Smooth muscle cell of the brain vasculature (primary cell): ENCODE measurements around the gene SDE2.
"Not testable (repeated sequence)": the region's sequence is repeated elsewhere in the genome, so short reads cannot be mapped to it uniquely, and the experiment has no call there.

Experiments used
- DNase-seq: peaks from one replicate; pipeline ENCODE4 v3.0.0-alpha.2; 2012; ENCODE audit warnings: low read depth, low spot score

Gene SDE2

DNA sequence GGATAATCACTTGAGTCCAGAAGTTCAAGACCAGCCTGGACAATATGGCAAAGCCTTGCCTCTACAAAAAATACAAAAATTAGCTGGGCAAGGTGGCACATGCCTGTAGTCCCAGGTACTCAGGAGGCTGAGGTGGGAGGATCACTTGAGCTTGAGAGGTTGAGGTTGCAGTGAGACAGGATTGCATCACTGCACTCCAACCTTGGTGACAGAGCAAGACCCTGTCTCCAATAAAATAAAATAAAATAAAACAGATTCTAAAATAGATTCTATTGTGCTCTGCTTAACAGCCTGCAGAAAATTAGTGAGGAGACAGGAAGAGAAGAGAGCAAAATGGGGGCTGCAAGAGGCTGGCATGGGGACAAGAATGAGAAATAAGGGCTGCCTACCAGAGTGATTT lies 7.5 kb upstream of the SDE2 start:
- no peak for DNase-seq

DNA sequence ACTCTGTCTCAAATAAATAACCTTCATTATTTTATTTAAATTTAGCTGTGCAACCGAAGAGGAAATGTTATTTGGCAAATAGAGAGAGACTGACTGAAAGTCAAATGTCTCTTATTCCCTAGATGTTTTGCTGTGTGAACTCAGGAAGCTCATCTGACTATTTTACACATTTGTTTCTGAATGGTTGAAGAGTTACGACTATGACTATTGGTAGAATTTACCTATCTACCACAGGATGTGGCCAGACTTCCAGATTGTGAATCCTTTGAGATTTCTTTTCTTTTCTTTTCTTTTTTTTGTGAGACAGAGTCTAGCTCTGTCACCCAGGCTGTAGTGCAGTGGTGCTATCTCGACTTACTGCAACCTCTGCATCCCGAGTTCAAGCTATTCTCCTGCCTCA lies 5.3 kb upstream of the SDE2 start:
- no peak for DNase-seq

DNA sequence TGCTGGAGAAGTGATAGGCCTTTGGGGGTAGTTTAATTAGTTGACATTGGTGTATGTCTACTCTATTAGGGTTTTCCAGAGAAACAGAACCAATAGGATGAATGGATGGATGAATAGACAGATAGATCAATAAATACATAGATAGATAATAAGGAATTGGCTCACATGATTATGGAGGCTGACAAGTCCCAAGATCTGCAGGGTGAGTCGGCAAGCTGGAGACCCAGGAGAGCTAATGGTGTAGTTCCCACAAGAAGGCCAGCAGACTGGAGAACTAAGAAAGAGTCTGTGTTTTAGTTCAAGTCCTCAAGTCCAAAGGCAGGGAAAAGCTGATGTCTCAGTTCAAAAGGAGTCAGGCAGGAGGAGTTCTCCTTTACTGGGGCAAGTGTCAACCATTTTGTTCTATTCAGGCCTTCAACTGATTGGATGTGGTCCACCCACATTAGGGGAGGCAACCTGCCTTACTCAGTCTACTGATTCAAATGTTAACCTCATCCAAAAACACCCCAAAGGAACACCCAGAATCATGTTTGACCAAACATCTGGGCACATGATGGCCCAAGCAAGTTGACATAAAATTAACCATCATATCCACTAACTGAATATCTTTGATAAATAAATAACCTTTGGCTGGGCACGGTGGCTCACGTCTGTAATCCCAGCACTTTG lies 4.5 kb upstream of the SDE2 start:
- no peak for DNase-seq

DNA sequence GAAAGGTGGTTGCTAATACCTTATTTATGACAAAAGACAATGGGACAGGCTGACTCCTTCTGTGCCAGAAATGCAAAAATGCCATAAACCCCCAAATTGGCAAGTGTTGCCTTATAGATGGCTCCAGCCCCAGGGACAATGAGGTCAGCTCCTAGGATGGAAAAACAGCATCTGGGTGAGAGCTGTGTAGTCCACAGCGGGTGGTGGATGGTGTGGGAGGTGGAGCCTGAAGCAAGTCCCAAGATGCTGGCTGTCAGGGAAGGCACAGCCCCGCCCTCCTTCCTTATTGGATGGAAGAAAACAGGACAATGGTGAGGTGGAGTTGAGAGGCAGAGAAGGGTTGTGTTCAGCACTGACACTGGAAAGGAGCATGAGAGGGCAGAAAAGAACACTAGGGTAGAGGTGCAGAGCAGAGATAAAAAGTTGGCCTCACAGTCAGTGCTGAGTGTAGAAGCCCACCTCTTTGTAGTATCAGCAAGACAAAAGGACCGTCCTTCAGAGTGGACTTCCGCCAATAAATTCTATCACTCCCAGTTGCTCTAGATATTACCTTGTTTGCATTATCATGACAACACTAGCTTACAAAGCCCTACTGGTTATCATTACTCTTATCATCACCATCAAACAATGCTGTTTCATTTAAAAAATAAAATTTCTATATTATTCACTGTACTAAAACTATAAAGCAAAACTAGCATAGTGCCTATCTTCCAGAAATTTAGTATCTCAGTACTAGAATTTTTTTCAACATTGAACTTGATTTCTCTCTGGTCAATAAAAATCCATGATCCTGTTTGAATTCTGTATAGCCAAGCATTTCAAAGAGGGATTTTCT lies 3.7 kb upstream of the SDE2 start:
- no peak for DNase-seq

DNA sequence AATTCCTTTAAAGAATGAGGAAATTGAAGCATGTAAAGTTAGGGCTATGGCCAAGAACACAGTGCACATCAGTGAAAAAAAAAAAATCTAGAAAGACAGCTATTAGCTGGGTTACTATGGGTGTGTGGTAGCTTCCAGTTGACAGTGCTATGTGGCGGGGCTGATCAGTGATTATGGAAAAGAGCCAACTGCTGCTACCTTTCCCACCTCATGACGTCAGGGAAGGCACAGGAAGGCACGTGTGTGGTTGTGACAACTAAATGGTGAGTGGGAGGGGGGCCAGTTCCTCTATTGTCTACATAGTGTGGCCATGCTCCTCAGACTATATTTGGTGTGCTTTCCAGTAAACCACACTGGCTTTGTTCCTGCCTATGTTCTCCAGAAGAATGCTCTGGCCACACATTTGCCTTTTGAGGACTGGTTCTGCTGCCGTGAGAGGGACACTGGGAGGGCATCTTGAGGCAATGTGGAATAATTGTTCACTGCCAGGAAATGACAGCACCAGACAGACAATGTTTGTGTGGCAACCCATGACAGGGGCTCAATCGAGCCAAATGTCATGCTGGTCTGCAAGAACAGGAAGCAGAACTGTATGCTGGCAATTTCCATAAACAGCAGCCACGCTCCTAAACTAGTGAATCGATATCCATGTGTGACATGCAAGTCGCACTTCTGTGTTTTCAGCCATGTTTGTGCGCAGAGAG lies 3.0 kb upstream of the SDE2 start:
- no peak for DNase-seq

DNA sequence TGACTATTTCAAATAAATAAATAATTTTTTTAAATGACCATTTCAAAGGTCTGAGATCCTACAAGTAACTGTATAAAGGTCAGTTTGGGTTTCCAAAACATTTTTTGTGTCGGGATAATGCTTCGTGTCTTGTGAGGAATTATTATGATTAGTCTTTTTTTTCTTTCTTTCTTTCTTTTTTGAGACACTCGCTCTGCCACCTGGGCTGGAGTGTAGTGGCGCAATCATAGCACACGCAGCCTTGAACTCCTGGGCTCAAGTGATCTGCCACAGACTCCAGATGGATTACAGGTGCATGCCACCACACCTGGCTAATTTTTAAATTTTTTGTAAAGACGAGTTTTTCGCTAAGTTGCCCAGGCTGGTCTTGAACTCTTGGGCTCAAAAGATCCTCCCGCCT lies 1.9 kb upstream of the SDE2 start:
- DNase-seq, result no peak

DNA sequence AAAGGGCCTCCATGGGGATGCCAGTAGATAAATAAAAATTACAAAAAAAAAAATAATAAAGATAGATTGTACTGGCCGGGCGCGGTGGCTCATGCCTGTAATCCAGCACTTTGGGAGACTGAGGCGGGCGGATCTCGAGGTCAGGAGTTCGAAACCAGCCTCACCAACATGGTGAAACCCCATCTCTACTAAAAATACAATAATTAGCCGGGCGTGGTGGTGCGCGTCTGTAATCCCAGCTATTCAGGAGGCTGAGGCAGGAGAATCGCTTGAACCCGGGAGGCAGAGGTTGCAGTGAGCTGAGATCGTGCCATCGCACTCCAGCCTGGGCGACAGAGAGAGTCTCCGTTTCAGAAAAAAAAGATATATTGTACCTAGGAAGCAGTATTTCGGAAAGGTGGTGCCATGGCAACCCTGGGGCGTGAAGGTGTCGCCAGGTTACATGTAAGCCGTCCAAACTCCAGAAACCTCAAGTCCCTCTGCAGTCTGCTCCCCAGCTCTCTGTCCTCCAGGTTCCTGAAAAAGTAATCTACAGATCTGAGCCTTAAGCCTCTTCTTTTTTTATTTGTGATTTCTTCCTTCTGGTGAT lies 1.4 kb upstream of the SDE2 start:
- not testable (repeated sequence) for DNase-seq

DNA sequence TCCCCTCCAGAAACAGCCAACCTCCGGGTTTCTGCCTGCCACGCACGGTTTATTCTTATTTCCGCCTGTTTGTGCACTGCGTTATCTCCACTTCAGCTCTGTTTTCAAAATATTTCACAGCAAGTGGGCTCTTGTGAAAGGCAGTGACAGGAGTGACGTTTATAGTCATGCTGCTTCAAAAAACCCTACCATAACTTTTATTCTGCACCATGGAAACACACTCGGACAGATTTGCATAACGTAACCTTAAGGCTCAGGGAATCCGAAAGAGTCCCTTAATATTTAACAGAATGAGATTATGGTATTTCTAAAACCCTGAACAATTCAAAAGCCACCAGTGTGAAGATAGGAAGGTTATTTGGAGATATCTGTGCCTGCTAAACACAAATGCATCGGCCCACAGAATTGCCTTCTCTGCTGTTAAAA lies 782 bp upstream of the SDE2 start:
- DNase-seq, result no peak

DNA sequence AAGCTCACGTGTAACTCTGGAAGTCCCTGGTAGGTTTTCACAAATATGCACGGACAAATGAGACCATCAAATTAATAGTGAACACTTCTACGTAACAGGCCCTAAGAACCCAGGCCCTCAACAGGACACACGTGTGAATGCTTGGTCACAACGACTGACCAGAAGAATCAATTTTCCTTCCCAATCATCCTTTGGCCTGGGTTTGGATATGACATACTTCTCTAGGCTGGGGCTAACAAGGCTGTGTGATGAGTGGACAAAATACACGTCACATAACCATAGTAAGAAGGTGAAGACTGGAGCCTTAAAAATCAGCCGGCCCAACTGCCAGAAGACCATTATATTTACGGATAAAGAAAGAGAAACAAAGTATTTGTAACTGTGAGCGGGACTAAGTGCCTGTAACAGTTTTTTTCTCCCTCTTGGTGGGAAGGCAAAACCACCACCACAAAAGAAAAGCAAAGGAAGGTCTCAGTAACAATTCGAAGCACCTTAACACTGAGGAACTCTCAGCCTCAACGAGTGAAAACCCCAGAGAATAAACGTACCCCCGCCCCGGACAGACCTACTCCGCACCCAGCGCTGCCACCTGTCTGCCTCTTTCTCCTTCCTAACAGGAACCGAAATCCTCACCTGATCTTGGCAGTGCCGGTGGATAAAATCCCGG lies 450 bp downstream of the SDE2 start:
- no peak for DNase-seq

DNA sequence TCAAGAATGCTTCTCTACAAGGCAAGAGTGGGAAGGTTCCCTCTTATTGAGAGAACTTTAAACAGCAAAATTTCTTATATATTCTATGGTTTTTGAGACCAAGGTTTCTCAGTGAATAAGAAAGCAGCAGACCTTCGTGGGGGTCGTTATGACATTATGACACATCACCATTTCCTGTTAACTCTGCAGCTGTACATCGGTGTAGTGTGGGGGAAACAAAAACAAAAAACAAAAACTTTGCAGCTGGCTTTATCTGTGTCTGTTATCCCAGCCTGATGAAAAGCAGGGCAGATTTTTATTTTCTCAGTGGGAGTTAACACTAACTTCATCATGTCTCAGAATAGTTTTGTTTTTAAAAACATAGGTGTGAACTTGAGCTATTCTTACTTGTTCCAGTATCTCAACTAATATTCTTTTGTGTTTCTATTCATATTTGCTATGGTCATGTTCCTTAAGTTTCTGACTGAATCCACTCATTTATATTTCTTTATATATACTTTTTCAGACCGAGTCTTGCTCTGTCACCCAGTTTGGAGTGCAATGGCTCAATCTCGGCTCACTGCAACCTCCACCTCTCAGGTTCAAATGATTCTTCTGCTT lies 2.1 kb downstream of the SDE2 start:
- DNase-seq, result no peak

DNA sequence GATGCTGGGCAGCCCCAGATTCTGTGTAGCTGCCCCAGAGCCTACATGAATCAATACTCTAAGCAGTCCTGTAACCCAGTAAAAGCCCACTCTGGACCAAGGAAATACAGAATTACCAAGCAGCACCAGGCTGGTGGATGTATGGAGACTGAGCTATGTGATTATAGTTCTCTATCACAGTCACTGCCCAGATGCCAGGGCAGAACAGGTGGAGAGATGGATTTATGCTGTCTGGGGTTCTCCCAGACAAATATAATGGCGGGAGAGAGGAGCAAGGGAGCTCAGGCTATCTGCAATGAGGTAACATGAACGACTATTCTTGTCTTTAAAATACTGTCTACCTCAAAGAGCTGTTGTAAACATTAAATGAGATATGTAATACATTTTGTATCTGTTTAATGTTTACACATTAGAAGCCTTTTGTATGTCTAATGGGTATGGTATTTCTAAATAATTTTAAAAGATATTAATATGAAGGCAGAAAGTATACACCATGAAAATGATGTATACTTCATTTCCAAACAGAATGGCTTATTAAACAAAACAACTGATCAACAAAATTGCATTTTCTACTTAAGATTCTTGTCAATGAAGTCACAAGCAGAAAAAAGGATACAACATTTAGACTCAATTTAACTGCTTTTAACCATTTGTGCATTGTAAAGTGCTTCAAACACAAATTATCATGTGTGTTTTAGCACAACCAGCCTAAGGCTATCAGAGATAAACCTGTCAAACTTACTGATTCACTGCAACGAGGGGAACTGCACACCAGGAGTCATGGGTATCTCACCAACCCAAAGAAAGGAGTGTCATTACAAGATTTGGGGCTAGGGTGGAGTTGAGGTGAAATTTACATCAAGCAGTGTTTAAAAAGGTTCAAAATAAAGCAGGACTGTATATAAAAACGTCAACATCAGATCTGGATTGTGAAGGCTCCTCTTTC lies 3.0 kb downstream of the SDE2 start:
- DNase-seq, result no peak

DNA sequence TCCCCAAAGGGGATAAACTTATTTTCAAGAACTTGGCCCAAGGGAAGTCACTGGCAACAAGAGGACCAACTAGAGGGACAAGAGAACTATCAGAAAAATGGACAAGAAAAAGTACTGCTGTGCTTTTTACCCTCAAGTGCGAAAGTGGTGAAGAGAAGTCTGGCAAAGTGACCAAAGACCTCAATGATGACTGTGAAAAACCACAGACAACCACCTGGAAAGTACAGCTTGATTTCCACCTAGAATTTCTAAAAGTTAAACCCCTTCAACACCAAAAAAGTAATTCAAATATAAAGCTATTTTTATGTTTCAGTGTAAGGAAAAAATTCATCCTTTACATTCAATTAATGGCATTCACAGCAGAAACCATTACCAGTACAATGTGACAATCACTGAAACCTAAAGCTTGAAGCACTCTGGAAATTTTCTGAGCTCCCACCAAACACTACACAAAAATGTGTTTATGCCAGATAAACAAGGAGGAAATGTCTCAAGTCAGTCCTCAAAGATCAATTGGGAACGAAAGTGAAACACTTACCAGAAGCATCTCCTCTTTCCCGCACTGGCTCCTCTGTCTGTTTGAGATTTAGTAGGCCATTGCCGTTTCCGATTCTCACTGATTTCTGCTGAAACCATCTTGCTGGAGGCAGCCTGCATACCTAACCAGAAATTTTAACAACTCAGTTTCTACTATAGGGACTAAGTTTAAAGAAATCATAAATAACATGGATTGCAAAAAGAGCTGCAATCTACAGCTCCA lies 8.3 kb downstream of the SDE2 start:
- no peak for DNase-seq

DNA sequence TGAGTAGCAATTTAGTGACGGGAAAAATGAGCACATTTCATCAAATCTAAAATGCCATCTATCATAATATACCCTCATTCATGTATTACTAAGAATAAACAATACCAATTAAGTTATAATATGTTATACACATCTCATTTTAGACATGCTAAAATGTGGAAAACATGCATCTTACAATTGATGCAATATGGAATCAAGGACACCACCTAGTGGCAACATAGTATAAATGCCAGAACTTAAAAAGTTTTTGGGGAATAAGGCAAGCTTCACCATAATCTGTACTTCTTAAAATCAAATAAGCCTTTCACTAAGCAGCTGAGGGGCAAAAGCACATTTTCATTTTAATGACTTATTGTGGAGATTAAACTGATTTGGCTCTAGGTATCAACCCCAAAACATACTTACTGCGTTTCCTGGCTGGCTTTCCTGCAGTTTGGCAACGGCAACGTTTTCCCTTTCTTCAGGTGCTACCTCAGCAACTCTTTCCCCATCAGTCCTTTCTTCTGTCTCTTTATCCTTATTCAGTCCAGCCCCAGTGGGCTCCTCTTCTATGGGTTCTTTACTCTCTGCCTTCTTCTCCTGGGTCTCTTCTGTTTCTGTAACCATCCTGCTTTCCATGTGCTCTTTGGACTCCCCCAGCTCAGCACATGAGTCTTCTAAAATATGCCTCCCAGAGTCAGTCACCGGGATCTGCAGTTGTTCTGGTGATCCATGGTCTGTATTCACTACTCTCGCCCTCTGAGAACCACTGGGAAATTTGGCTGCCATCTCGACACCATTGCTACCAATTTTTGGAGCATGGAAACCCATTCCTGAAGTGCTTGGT lies 11.4 kb downstream of the SDE2 start:
- no peak for DNase-seq

DNA sequence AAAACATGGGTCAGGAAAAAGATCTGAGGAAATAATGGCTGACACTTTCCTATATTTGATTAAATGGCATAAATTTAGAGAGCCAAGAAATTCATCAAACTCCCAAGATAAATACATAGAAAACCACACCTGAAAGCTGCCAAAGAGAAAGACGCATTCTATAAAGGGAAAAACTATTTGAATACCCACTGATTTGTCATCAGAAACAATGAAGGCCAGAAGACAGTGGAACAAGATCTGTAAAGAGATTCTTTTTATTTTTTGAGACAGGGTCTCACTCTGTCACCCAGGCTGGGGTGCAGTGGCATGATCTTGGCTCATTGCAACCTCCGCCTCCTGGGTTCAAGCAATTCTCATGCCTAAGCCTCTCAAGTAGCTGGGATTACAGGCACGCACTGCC lies 17.4 kb downstream of the SDE2 start:
- no peak for DNase-seq

DNA sequence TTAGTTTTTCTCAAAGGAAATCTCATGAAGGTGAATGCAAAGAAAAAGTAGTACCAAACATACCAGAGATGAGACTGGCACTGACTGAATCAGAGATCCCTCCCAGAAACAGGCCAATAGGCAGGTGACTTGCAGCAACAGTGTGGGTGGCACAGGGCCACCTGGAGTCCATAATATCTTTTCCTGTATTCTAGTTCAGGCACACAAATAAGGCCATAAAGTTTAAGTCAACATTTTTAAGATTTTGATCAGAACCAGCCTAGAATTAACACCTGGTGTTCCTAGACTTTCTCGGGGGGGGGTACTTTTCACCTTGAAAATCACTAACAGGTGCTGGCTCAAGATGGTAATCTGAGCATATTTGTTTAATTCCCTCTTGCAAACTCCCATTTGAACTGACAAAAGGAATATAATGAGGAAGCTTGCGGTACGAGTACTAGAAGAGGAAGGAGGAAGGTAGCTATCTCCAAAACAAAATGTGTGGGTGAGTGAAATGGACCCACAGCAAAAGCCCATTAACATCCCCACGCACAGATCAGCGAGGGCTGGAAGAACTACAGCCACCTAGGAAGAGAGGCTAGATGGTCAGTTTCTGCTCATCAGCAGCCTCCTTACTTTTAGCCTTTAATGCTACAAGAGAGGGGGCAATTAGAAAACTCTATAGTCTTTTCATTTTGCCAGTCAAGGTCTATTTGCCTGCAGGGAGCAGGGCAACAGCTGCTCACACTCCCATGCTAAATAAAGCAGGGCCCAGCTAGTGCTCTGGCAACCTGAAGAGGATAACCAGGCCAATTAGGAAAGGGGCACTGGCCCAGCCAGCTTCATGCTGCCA lies 18.9 kb downstream of the SDE2 start:
- DNase-seq, result no peak

DNA sequence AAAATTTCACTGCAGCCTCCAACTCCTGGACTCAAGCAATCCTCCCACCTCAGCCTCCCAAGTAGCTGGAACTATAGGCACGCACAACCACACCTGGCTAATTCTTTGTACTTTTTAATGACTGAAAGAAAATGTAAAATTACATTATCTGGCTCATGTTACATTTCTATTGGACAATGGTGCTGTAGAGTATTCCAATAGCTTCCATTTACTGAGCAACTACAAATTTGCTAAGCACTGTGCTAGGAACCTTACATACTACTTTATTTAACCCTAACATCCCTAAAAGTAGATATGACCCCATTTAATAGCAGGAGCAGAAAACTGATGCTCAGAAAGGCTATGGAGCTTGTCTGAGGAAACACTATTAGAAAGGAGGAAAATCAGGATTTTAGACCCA lies 19.7 kb downstream of the SDE2 start:
- no peak for DNase-seq

DNA sequence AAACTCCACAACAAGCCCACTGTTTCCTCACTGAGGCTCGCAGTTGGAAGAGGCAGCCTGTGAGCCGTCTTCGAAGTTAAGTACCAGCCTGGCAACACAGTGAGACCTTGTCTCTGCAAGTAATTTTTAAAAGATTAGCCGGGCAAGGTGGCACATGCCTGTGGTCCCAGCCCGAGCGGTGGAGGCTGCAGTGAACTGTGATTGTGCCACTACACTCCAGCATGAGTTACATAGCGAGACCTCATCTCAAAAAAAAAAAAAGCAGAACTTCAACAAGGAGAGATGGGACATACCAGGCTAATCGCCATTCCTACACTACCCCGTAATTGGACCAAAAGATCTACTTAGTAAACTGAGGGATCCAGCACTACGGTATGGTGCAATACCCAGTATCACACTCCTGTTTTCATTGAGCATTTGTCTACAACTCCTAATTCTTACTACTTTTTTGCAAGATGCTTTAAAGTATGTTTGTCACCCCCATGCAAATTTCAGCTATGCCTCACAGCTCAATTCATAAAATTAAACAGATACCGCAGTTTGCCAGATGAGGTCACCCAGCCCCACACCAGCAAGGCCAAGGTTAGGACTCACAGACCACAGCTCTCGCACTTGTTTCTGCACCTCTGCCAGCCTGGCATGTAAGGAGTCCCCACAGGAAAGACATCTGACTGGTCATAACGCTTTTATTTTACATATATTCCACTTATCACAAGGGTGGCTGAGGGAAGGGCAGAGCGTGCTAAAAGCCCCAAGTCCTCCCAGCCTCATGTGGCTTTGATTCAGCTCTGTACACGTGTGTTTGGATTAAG lies 21.0 kb downstream of the SDE2 start:
- no peak for DNase-seq
